OCI-LY3 (cell line): ENCODE data around the gene NR4A1.

Source experiments
- H2AFZ ChIP-seq: fragments of 200-600, 300-600 bp; shearing (Covaris generic); 2 replicates; pipeline ENCODE4 v1.6.0; 2014; ENCODE audit warnings: antibody characterized with exemption, low read depth, low read length
- H3K27ac ChIP-seq: fragments of 200-600, 300-600 bp; sonication (generic); 2 replicates; pipeline ENCODE4 v1.5.1; 2014; ENCODE audit warnings: mild to moderate bottlenecking, low read length, moderate library complexity, mixed read lengths
- H3K27me3 ChIP-seq: fragments of 200-600, 300-600 bp; sonication (generic); 2 replicates; pipeline ENCODE4 v1.6.1; 2014; ENCODE audit warnings: low read depth, low read length, mixed read lengths
- H3K36me3 ChIP-seq: fragments of 200-600, 300-600 bp; sonication (generic); replicated peaks from 2 replicates; pipeline ENCODE3; 2014; ENCODE audit warnings: low read depth, low read length, mixed read lengths
- H3K4me1 ChIP-seq: fragments of 300-600, 200-600 bp; sonication (generic); 2 replicates; pipeline ENCODE4 v1.6.1; 2014; ENCODE audit warnings: low read length, mixed read lengths
- H3K4me2 ChIP-seq: fragments of 200-600, 300-600 bp; sonication (generic); 2 replicates; pipeline ENCODE4 v1.6.1; 2014; ENCODE audit warnings: low read length, mixed read lengths
- H3K4me3 ChIP-seq: fragments of 300-600, 200-600 bp; sonication (generic); 2 replicates; pipeline ENCODE4 v1.5.1; 2014; ENCODE audit warnings: antibody characterized with exemption, mild to moderate bottlenecking, low read length, moderate library complexity
- H3K79me2 ChIP-seq: fragments of 300-600, 200-600 bp; shearing (Covaris generic); 2 replicates; pipeline ENCODE4 v1.6.1; 2014; ENCODE audit warnings: mild to moderate bottlenecking, low read length, mixed read lengths
- H3K9ac ChIP-seq: fragments of 300-600, 200-600 bp; shearing (Covaris generic); 2 replicates; pipeline ENCODE4 v1.6.0; 2014; ENCODE audit warnings: mild to moderate bottlenecking, low read length, moderate library complexity
- H3K9me3 ChIP-seq: fragments of 200-600, 300-600 bp; shearing (Covaris generic); 2 replicates; pipeline ENCODE4 v1.6.1; 2014; ENCODE audit warnings: low read length, mixed read lengths; ENCODE audit not compliant: insufficient read depth
- H4K20me1 ChIP-seq: fragments of 200-600, 300-600 bp; sonication (generic); 2 replicates; pipeline ENCODE4 v1.6.1; 2016; ENCODE audit warnings: low read length, mixed read lengths; ENCODE audit not compliant: insufficient read depth
- CTCF ChIP-seq: fragments of 200-600, 300-600 bp; sonication (generic); IDR thresholded peaks from 2 replicates; pipeline ENCODE4 v1.5.1; 2014; ENCODE audit warnings: antibody characterized with exemption, low read length, low read depth
- EZH2phosphoT487 ChIP-seq: fragments of 200-600 bp; shearing (Covaris generic); IDR thresholded peaks from 2 replicates; pipeline ENCODE4 v1.6.1; 2018; ENCODE audit warnings: antibody characterized with exemption, mixed run types, low read depth

Gene NR4A1

GRCh38 chr12:52091061-52091460, 39.8 kb downstream of the NR4A1 start:
- no peak overlapping the region for H3K4me2 ChIP-seq
- no peaks in the 10 kb centered on the region for H4K20me1 ChIP-seq
- peaks cover 20% of the 10 kb centered on the region for H3K27me3 ChIP-seq
- no peak overlapping the region for H3K27ac ChIP-seq
- no peaks in the 10 kb centered on the region for H3K36me3 ChIP-seq
- TF ChIP-seq CTCF: no peak
- no peak for TF ChIP-seq EZH2phosphoT487
- H3K4me1 ChIP-seq: peaks cover 12% of the 10 kb centered on the region
- H3K9ac ChIP-seq: no peak overlapping the region
- H3K4me3 ChIP-seq: no peak overlapping the region
- no peaks in the 10 kb centered on the region for H3K79me2 ChIP-seq
- no peaks in the 10 kb centered on the region for H3K9me3 ChIP-seq
- H2AFZ ChIP-seq: no peak overlapping the region

- H2AFZ ChIP-seq: no peak overlapping the region
Measured at GRCh38 chr12:52091869-52092268, 40.6 kb downstream of the NR4A1 start.

GRCh38 chr12:52093346-52093745, 42.1 kb downstream of the NR4A1 start:
- Histone ChIP-seq H3K36me3 (no peaks in the 10 kb centered on the region), H3K4me3 (no peak overlapping the region), H3K79me2 (no peaks in the 10 kb centered on the region), H2AFZ (no peak overlapping the region), H4K20me1 (no peaks in the 10 kb centered on the region), H3K27me3 (peaks cover 17% of the 10 kb centered on the region), H3K4me2 (no peak overlapping the region), H3K9ac (no peak overlapping the region), H3K4me1 (peaks cover 7% of the 10 kb centered on the region), H3K9me3 (no peaks in the 10 kb centered on the region), H3K27ac (no peak overlapping the region)
- TF ChIP-seq CTCF: no peak
- TF ChIP-seq EZH2phosphoT487: no peak

More at GRCh38 chr12:52091869-52092268, 40.6 kb downstream of the NR4A1 start:
- Histone ChIP-seq H3K79me2 (no peaks in the 10 kb centered on the region), H3K4me3 (no peak overlapping the region), H3K9me3 (no peaks in the 10 kb centered on the region), H3K4me1 (peaks cover 12% of the 10 kb centered on the region), H3K9ac (no peak overlapping the region), H3K4me2 (no peak overlapping the region), H3K27ac (no peak overlapping the region), H3K27me3 (peaks cover 20% of the 10 kb centered on the region), H4K20me1 (no peaks in the 10 kb centered on the region), H3K36me3 (no peaks in the 10 kb centered on the region)
- TF ChIP-seq EZH2phosphoT487 (no peak), CTCF (no peak)

- H3K4me3 ChIP-seq: no peak overlapping the region
Measured at GRCh38 chr12:52096332-52097044, 45.2 kb downstream of the NR4A1 start.

More at GRCh38 chr12:52096332-52097044, 45.2 kb downstream of the NR4A1 start:
- H4K20me1 ChIP-seq: no peaks in the 10 kb centered on the region
- no peaks in the 10 kb centered on the region for H3K36me3 ChIP-seq
- H3K27me3 ChIP-seq: peaks cover 6% of the 10 kb centered on the region; the same call in 1 of the 2 replicates
- H3K27ac ChIP-seq: no peak overlapping the region
- TF ChIP-seq EZH2phosphoT487: no peak
- TF ChIP-seq CTCF: no peak
- no peak overlapping the region for H3K4me2 ChIP-seq
- H3K79me2 ChIP-seq: no peaks in the 10 kb centered on the region
- H3K9ac ChIP-seq: no peak overlapping the region
- no peaks in the 10 kb centered on the region for H3K9me3 ChIP-seq
- no peaks in the 10 kb centered on the region for H3K4me1 ChIP-seq
- H2AFZ ChIP-seq: no peak overlapping the region
